Measurements from ENCODE around the gene IFIH1. TPM values are rescaled to one million over a fixed set of nuclear protein-coding genes. Genes with fewer than 3 reads are reported as not detected.

The IFIH1 gene
- total and polyA plus RNA-seq, 10 donors = 13.2 to 53.8 (median 37.8) TPM

- 49 to 63% (median 56%) methylated on average over 4 of the region's 4 CpGs for WGBS, 5 donors
- H3K27me3 ChIP-seq (replicated peaks in 1 of 7) = no peaks in the 10 kb centered on the region
Observed at GRCh38 chr2:162277381-162277780, 41.1 kb downstream of the IFIH1 start.

GRCh38 chr2:162267996-162268395, 50.5 kb downstream of the IFIH1 start:
- 93 to 100% (median 98%) methylated on average over 1 of the region's 1 CpG for WGBS, 5 donors
- Histone ChIP-seq H3K9me3 (no peaks in the 10 kb centered on the region), H3K27me3 (replicated peaks in 1 of 7) (no peaks in the 10 kb centered on the region), H3K27ac (no peak overlapping the region), H3K4me3 (no peak overlapping the region), H3K36me3 (peaks cover 0 to 87% (median 61%) of the 10 kb centered on the region in 6 donors), H3K4me1 (no peaks in the 10 kb centered on the region)
- intact Hi-C loops (cut with DNase I; ENCODE audit: low total_unique reads) = no loop called here
- TF ChIP-seq POLR2AphosphoS5 (IDR thresholded peaks at IDR 0.05) (no peak), CTCF (IDR thresholded peaks at IDR 0.05 in 8 of 11, conservative IDR thresholded peaks at IDR 0.05 in 3 of 11) (no peak), POLR2A (IDR thresholded peaks at IDR 0.05) (no peak)
- no peak for DNase-seq

More at GRCh38 chr2:162277381-162277780, 41.1 kb downstream of the IFIH1 start:
- no peak for DNase-seq
- Histone ChIP-seq H3K27ac (peak overlapping the region in 2 of 8 donors; percentile 13 to 24), H3K9me3 (no peaks in the 10 kb centered on the region), H3K4me1 (no peaks in the 10 kb centered on the region), H3K36me3 (peaks cover 0 to 100% (median 84%) of the 10 kb centered on the region in 6 donors), H3K4me3 (no peak overlapping the region)
- TF ChIP-seq POLR2AphosphoS5 (IDR thresholded peaks at IDR 0.05) = no peak
- no peak for TF ChIP-seq POLR2A (IDR thresholded peaks at IDR 0.05)
- no peak for TF ChIP-seq CTCF (IDR thresholded peaks at IDR 0.05 in 8 of 11, conservative IDR thresholded peaks at IDR 0.05 in 3 of 11)
- intact Hi-C loops (cut with DNase I; ENCODE audit: low total_unique reads) = no loop called here

GRCh38 chr2:162267496-162267895, 51.0 kb downstream of the IFIH1 start:
- H3K27ac ChIP-seq = no peak overlapping the region
- H3K27me3 ChIP-seq (replicated peaks in 1 of 7) = no peaks in the 10 kb centered on the region
- H3K4me1 ChIP-seq = no peaks in the 10 kb centered on the region
- DNase-seq = no peak
- intact Hi-C loops (cut with DNase I; ENCODE audit: low total_unique reads) = no loop called here
- TF ChIP-seq POLR2AphosphoS5 (IDR thresholded peaks at IDR 0.05) (no peak), POLR2A (IDR thresholded peaks at IDR 0.05) (no peak), CTCF (IDR thresholded peaks at IDR 0.05 in 8 of 11, conservative IDR thresholded peaks at IDR 0.05 in 3 of 11) (no peak)
- H3K4me3 ChIP-seq = no peak overlapping the region
- H3K9me3 ChIP-seq = no peaks in the 10 kb centered on the region
- H3K36me3 ChIP-seq = peaks cover 0 to 82% (median 56%) of the 10 kb centered on the region in 6 donors
- WGBS, 5 donors = 95 to 97% (median 96%) methylated on average over 5 of the region's 5 CpGs

GRCh38 chr2:162266460-162266760, 52.1 kb downstream of the IFIH1 start:
- H3K27me3 ChIP-seq (replicated peaks in 1 of 7) = no peaks in the 10 kb centered on the region
- intact Hi-C loops (cut with DNase I; ENCODE audit: low total_unique reads) = no loop called here
- H3K4me1 ChIP-seq = peaks cover 0 to 10% (median 10%) of the 10 kb centered on the region in 6 donors
- WGBS, 5 donors = 98 to 100% (median 100%) methylated on average over 1 of the region's 1 CpG
- no peak for TF ChIP-seq POLR2A (IDR thresholded peaks at IDR 0.05)
- no peak for TF ChIP-seq POLR2AphosphoS5 (IDR thresholded peaks at IDR 0.05)
- TF ChIP-seq CTCF (IDR thresholded peaks at IDR 0.05 in 8 of 11, conservative IDR thresholded peaks at IDR 0.05 in 3 of 11) = no peak
- H3K9me3 ChIP-seq = no peaks in the 10 kb centered on the region
- H3K36me3 ChIP-seq = peaks cover 0 to 71% (median 45%) of the 10 kb centered on the region in 6 donors
- DNase-seq = no peak
- no peak overlapping the region for H3K27ac ChIP-seq
- no peak overlapping the region for H3K4me3 ChIP-seq
